Ovary (tissue), 9 donors: Measurements from ENCODE around the gene RAC2. TPM values are rescaled to one million over a fixed set of nuclear protein-coding genes. Genes with fewer than 3 reads are reported as not detected.

ENCODE experiments used
- DNase-seq, 5 donors: peaks; one replicate each; pipeline ENCODE4 v3.0.0-alpha.2; 2019 to 2020
- H3K27ac ChIP-seq, 2 donors: fragments of 200-600 bp; one replicate each; pipeline versions ENCODE4 v1.5.1 to v1.8.0; 2019 to 2022
- H3K27me3 ChIP-seq: fragments of 200-600 bp; one replicate; pipeline ENCODE4 v1.8.0; 2022
- H3K36me3 ChIP-seq: fragments of 200-600 bp; sonication (generic); one replicate; pipeline ENCODE4 v1.5.1; 2019
- H3K4me1 ChIP-seq: one replicate; pipeline ENCODE4 v1.8.1; 2013; ENCODE audit warnings: mild to moderate bottlenecking, moderate library complexity; ENCODE audit not compliant: insufficient read depth
- H3K4me3 ChIP-seq: fragments of 200-600 bp; sonication (generic); one replicate; pipeline ENCODE4 v1.5.1; 2017
- H3K9me3 ChIP-seq, 2 donors: fragments of 200-600 bp in 1 of 2; sonication (generic) in 1 of 2; one replicate each; pipeline versions ENCODE4 v1.5.1 to v1.8.1; 2013 to 2019; ENCODE audit warnings: mild to moderate bottlenecking in 1 of 2, moderate library complexity in 1 of 2
- CTCF ChIP-seq, 3 donors: fragments of 450-650 bp in 2 of 3; fragments of 200-600 bp in 1 of 3; IDR thresholded peaks; one replicate each; pipeline versions ENCODE4 v1.5.1 to v1.8.0; 2016 to 2022; ENCODE audit warnings: antibody characterized with exemption in 3 of 3, mild to moderate bottlenecking in 1 of 3
- EP300 ChIP-seq: sonication (generic); formaldehyde crosslinking; IDR thresholded peaks from one replicate; pipeline ENCODE4 v1.6.1; 2017; ENCODE audit warnings: antibody characterized with exemption
- POLR2A ChIP-seq: fragments of 450-650 bp; IDR thresholded peaks from one replicate; pipeline ENCODE4 v1.6.1; 2017; ENCODE audit warnings: antibody characterized with exemption, mild to moderate bottlenecking, moderate library complexity
- WGBS, 3 donors: extraction: QIAGEN DNeasy Blood & Tissue Kit in 1 of 3; methylation state at CpG; one replicate each; pipeline versions ENCODE4 v1.1.5 to v1.1.7; 2013 to 2017; 5-methylcytosine and 5-hydroxymethylcytosine counted together
- intact Hi-C, 4 donors: fragments of 100-400 bp; cut with DNase I; formaldehyde crosslinking; loops; one replicate each; pipeline versions ENCODE4 v1.11.0 to v1.15.1; 2022 to 2023
- polyA plus RNA-seq, 2 donors: library from polyadenylated mRNA; stranded (reverse); fragments of 200-250 nt in 1 of 2; fragments of 350-450 nt in 1 of 2; fragmentation: Illumina TruSeq in 1 of 2; extraction: RNeasy Lipid Tissue Mini Kit (QIAGEN cat#74804) in 1 of 2; gene quantifications; one replicate each; pipeline ENCODE4 v1.2.3, GENCODE V29; 2013 to 2014
- total RNA-seq, 7 donors: library from RNA; depleted of rRNA in 2 of 7; stranded (reverse); fragments of >200 nt in 2 of 7; fragmentation: NEBNext Ultra II Directional in 3 of 7; extraction: Animal tissue kit (Norgen Biotek cat#: 25700) in 3 of 7; gene quantifications; one replicate each; pipeline versions ENCODE4 v1.1.0 to v1.2.4, GENCODE V29; 2016 to 2023
- donor health status: DM: no; HTN: no; CAD: no; lungs with moderate emphysema.
- donor health status: DM: no; HTN: no; CAD: no.
- donor health status: Bipolar disorder and iron deficiency.
- donor health status: DM: yes; HTN: yes; CAD: no.
- donor health status: DM: no; HTN: no; CAD: no.
- donor health status: DM: yes; HTN: yes; CAD: no.

The RAC2 gene
- total and polyA plus RNA-seq, 9 donors = 2.3 to 18.4 (median 6.0) TPM

GRCh38 chr22:37225481-37225880 lies 18.6 kb downstream of the RAC2 start:
- Histone ChIP-seq H3K4me3 (no peak overlapping the region), H3K4me1 (no peaks in the 10 kb centered on the region), H3K27ac (no peak overlapping the region), H3K9me3 (no peaks in the 10 kb centered on the region), H3K27me3 (no peaks in the 10 kb centered on the region), H3K36me3 (no peaks in the 10 kb centered on the region)
- TF ChIP-seq POLR2A (no peak), CTCF (IDR thresholded peaks at IDR 0.05) (no peak), EP300 (no peak)
- WGBS, 3 donors = 56 to 68% (median 61%) methylated on average over 8 of the region's 8 CpGs
- no peak for DNase-seq
- intact Hi-C loops = no loop called here

GRCh38 chr22:37224757-37225420 lies 19.2 kb downstream of the RAC2 start:
- H3K27me3 ChIP-seq = no peaks in the 10 kb centered on the region
- WGBS, 3 donors = 59 to 67% (median 64%) methylated on average over 8 of the region's 8 CpGs
- intact Hi-C loops = no loop called here

GRCh38 chr22:37223965-37224551 lies 20.0 kb downstream of the RAC2 start:
- no peaks in the 10 kb centered on the region for H3K4me1 ChIP-seq
- DNase-seq = no peak
- H3K27ac ChIP-seq = no peak overlapping the region
- intact Hi-C loops = no loop called here
- no peak overlapping the region for H3K4me3 ChIP-seq
- WGBS, 3 donors = 62 to 69% (median 64%) methylated on average over 3 of the region's 3 CpGs
- H3K27me3 ChIP-seq = no peaks in the 10 kb centered on the region
- H3K9me3 ChIP-seq = no peaks in the 10 kb centered on the region
- TF ChIP-seq EP300 (no peak), CTCF (IDR thresholded peaks at IDR 0.05) (no peak), POLR2A (no peak)
- no peaks in the 10 kb centered on the region for H3K36me3 ChIP-seq

More at GRCh38 chr22:37224757-37225420, 19.2 kb downstream of the RAC2 start:
- TF ChIP-seq POLR2A = no peak
- TF ChIP-seq EP300 = no peak
- no peak for TF ChIP-seq CTCF (IDR thresholded peaks at IDR 0.05)
- Histone ChIP-seq H3K4me1 (no peaks in the 10 kb centered on the region), H3K27ac (no peak overlapping the region), H3K4me3 (no peak overlapping the region), H3K36me3 (no peaks in the 10 kb centered on the region), H3K9me3 (no peaks in the 10 kb centered on the region)
- DNase-seq = no peak

- intact Hi-C loops = no loop called here
- no peaks in the 10 kb centered on the region for H3K9me3 ChIP-seq
- no peak overlapping the region for H3K4me3 ChIP-seq
- 76 to 82% (median 77%) methylated on average over 8 of the region's 8 CpGs for WGBS, 3 donors
- TF ChIP-seq EP300 = no peak
- H3K27ac ChIP-seq = no peak overlapping the region
- no peaks in the 10 kb centered on the region for H3K27me3 ChIP-seq
- H3K4me1 ChIP-seq = no peaks in the 10 kb centered on the region
- H3K36me3 ChIP-seq = no peaks in the 10 kb centered on the region
- no peak for DNase-seq
Measured at GRCh38 chr22:37222440-37222971, 21.6 kb downstream of the RAC2 start.
